ENCODE measurements around the gene ROR2.

ROR2 gene

DNA sequence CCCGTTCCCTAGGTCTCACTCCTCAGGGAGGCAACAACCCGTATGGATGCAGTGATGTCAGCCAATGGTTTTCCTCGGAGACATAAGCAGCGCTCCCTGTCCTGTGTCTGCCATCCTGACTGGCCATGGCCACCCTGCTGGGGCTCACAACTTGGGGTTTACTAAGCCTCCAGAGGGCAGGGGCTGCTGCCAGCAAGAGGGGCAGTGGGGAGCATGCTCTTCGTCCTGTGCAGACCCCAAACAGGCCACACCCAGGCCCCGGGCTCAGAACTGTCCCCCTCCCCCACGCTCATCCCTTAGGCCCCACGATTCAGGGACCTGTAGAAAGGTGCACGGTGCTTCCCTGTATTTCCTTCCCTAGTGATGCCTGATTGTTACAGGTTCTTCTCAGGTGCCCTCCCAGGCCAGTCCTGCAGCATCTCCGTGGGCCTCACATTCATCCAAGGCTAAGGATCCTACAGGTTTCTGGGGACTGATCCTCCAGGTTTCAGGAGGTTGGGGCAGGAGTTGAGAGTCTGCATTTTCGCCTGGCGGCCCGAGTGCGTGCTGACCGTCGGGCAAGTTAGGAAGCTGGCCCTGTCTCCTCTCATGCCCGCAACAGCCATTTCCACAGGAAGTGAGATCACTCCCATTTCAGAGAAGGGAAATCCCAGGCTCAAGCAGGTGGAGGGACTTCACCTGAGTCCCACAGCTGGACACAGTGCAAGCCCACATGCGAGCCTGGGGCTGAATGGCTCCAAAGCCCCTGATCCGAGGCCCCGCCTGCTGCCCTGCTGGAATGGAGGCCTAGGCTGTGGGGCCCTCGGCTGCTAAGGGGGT, 217.6 kb downstream of the ROR2 start:
- no peak for DNase-seq

DNA sequence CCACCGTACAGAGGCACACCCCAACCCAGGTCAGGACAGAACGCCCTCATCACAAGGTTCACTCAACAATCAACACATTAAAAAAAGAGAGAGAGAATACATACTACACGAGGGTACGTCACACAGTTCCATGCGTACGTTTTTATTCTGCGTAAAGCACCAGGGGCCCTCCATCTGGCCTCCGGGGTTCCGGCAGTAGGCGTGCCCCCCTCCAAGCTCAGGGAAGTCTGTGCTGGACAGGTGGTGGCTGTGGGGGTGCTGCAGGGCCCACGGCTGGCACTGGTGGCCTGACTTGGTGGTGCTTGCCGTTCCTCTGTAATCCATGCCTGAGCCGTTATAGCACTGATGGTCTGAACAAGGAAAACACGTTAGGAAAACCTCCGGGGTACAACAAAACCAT, 219.2 kb downstream of the ROR2 start:
- no peak for DNase-seq

DNA sequence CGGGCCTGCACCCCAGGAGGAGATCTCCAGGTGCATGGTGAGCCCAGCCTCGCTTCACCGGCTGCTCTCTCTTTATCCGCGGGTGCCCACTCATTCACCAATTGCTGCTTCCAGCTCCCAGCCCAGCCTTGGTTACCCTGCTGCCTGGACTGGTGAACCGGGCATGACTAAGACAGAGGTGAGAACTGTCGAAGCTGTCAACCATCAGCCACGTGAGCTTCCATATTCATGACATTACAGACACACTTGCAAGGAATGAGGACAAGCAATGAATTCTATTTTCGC, 220.5 kb downstream of the ROR2 start:
- DNase-seq, result no peak

DNA sequence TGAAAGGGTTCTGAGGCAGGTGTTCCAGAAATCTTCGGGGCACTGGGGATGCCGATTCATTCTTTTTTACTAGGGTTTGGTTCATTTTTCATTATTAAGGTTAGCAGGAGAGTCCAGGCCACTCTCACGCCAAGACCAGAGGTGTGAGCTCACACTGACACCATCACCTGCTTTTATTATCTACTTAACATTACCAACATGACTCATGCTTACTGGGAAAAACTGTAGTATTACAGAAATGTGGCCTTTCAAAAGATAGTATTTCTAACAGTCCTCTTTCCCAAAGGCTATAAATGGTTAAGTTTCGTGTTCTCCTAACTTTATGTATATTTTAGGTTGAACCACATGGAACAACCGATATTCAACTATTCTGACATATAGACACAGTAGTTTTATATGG, 222.1 kb downstream of the ROR2 start:
- no peak for DNase-seq

DNA sequence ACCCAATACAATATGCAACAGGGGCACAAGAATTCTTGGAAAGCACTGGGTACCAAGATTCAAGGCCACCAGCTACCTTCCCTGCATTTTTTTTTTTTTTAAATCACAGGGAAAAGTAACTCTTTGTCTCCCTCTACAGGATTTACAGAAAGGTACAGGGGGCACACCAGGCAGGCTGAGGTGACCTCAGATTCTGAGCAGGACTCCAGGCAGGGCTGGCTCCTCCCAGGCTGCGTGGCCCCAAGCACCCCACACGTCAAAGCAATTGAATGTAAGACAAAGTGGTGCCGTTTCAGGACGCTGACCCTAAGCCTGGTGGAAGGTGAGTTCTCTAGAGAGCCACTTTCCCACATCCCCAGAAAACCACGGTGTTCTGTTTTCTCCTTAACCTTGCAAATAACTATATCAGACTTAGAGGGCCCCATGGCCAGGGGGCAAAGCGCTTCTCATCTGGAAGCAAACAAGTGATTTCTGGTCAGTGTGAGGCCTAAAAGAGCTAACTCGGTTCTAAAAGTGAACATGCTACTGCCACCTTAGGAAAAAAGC, 222.6 kb downstream of the ROR2 start:
- DNase-seq, result peak; percentile 61

DNA sequence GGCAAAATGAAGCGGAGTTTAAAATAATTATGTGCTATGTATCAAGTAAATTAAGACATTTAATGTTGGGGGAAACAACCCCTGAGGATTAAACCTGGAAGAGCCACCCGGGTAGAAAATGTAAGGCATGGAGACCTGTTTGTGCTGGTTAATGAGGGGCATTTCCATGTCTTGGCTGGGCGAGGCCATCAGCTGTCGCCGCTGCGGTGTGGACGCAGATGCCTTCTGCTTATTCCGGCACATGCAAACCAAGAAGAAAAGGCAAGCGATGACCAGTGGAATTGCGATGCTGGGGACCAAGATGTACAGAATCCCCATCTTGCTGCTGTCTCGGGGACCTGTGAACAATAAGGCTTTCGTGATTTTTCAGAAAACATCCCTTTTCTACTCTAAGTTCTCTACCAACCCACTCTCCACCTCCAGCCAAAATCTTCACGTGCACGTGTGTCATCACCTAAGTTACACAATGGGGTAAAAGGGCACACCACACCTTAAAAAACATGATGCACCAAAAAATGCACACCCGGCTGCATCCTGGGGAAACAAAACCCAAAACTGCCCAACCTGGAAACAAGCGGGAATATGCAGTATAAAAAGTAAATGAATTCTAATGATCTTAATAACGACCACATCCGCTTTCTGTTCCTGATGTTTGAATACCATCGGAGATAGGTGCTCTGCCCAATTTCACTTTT, 223.5 kb downstream of the ROR2 start:
- no peak for DNase-seq

DNA sequence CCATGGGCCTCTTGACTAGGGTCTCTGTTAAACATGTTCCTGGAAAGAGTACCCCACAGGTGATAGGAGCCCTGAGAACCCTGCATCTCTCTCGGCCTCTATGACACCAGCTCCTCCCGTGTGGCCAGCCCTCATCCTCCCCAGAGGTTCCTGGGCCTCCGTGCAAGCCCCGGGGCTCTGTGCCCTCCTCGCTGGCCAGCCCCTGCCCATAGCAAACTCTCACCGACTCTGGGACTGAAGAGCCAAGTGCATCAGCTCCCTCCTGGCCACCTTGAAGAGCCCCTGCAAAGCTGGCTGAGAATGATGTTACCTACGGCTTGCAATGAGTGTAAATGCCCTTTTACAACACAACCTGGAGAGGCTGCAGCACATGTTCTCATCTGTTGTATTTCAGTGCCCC, 224.4 kb downstream of the ROR2 start:
- no peak for DNase-seq

DNA sequence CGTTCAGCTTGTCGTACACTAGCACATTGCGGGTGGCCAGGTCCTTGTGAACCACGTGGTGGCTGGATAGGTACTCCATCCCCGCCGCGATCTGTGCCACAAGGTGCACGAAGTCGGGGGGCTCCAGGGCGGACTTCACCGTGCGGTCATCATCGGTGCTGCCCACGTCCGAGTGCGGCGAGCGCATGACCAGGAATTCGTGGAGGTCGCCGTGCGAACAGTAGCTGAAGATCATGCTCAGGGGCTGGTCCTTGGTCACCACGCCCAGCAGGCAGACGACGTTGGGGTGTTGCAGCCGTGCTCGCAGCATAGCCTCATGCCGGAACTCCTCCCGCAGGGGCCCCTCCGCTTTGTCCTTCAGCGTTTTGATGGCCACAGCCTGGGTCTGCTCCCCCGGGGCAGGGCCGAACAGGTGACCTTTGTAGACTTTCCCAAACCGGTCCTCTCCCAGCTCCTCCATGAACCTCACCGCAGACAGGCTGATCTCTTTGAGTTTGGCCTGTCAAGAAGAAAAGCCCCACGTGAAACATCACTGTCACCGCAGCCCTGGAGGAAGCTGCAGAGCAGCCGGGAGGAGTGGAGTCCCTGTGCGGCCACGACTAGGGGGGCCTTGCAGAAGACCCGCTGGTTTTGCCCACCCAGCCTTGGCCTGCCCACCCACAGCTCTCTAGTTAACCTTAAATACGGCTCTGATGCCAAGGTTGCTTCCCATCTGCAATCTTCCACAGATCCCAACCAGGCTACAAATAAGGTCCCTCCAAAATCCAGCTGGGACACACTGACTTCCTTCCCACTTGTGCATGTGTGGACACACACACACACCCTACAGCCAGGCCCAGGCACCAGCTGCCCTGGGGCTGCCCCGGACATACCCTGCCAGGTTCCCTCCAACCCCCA, 225.2 kb downstream of the ROR2 start:
- DNase-seq, result no peak

DNA sequence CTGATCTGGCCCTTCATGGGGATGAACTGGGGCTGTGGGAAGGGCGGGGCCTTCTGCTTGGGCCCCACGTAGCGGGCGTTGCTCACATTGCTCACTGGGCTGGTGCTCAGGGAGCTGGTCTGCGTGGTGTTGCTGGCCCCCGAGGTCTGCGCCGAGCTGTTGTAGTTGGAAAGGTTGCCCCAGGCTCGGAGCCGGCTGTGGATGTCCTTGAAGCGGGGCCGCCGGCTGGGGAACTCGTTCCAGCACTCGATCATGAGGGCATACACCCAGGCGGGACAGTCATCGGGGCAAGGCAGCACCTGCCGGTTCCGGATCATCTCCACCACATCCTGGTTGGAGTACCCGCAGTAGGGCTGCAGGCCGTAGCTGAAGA, 226.0 kb downstream of the ROR2 start:
- DNase-seq, result no peak

DNA sequence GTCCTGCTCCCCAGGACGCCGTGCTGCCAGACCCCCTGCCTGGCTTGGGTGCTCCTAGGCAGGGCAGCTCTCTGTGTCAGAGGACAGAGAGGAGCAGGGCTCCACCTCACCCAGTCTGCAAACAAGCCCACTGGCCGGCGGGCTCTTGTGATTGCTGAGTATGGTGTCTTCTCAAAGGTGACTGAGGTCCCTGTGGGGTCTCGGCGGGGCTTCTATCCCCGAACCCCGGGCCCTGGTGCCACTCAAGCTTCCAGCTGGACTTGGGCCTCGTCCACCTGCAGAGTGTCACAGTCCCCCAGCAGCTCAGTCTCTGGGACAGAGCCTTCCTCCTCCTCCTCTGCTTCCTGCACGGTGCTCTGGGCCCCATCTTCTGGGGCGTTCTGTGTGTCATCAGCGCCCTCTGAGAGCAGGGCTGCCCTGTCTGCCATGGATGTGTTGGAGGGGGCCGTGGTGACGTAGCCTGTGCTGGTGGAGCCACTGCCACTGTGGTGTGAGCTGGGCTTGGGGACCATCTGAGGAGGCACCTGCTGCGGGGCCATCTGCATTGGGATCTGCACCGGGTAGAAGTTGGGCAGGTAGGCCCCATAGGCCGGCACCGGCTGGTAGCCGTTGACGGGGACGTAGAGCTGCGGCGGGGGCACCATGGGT, 226.5 kb downstream of the ROR2 start:
- DNase-seq, result no peak

DNA sequence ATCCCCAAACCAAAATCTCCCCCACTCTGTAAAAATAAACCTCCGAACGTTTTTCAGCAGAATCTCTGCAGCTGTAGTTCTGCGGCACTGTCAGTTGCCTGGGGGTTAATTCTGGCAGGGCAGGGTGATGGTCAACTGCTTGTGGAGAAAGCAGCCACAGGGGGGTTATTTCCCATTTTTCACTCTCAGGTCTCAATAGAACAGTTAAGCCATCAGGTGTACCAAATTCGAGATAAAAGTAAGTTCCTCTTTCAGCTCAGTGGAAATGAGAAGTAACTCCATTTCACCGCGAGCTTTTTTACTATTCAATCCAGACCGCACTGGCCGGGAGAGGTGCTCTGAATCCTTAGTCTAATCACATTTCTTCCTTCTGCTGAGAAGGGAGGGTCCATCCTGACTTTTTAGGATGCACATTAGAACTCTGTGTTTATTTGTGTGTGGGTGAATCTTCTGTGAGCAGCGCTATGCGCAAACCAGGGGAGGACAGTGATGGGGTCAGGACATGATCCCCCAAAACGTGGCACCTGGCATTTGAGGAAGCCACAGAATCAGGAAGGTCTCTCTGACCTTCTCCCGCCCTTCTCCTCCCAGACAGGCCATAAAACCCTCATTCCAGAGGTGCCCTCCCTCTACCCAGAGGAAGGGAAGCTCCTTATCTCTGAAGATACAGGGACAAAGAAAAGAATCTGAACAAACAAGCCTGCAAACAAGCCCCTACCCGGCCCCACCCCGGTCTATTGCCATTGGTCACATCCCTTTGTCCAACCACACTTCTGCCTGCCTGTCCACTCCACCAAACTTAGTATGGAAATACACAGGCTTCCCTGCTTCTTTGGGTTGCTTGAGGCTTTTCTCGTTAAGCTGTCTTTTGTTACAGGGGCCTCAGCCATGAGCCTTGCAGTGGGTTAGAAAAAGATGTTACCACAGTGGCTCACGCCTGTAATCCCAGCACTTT, 229.0 kb downstream of the ROR2 start:
- DNase-seq, result peak; percentile 15

DNA sequence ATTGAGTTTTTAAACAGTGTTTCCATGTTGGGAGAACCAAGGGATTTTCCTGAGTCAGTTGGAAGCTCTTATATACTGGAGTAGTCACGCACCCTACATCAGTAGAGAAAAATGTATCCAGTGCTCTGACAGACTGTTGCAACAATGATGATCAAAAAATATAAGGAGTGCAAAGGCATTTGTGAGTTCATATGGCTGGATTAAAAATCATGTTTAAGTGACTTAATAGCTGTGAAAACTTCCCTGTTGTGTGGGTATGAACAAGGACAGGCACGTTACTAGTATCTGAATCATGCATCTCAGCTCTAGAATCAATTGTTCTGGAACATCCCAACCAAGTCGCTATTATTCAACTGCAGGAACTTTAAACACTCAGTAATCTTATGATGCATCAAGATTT, 229.7 kb downstream of the ROR2 start:
- DNase-seq, result no peak

DNA sequence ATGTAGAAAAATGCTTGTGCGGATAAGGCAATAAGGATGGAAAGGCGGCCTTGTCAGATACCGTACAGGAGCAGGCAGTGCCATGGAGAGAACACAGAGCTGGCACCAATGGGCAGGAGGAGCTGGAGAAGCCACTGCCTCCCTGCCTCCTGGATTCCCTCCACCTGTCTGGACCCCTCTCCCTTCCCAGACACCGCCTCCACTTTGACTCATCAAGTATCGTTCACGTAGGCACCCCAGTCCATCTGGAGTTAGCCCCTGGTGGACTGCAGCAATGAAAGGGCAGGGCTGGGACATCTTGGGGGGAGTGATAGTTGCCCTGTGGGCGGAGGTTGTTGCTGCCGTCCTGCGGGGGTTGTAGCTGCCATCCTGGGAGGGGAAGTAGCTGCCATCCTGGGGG, 232.0 kb downstream of the ROR2 start:
- DNase-seq, result no peak

DNA sequence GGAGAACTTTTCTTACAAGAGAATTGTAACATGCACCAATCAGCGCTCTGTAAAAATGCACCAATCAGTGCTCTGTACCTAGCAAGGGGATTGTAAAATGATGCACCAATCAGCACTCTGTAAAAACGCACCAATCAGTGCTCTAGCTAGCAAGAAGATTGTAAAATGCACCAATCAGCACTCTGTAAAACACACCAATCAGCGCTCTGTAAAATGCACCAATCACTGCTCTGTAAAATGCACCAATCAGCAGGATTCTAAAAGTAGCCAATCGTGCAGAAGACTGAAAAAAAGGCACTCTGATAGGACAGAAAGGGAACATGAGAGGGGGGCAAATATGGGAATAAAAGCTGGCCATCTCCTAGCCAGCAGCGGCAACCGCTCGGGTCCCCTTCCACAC, 233.2 kb downstream of the ROR2 start:
- DNase-seq, result no peak

DNA sequence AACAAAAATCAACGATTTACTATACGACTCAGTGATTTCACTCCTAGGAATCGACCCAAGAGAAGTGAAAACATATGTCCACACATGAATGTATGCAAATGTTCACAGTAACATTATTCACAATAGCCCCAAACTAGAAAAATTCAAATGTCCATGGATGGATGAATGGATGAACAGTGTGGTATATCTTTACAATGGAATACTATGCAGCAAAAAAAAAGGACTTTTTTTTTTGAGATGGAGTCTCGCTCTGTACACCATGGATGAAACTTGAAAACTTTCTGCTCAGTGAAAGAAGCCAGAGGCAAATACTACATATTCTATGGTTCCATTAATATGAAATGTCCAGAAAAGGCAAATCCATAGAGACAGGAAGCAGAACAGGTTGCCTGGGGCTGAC, 233.8 kb downstream of the ROR2 start:
- DNase-seq, result no peak

DNA sequence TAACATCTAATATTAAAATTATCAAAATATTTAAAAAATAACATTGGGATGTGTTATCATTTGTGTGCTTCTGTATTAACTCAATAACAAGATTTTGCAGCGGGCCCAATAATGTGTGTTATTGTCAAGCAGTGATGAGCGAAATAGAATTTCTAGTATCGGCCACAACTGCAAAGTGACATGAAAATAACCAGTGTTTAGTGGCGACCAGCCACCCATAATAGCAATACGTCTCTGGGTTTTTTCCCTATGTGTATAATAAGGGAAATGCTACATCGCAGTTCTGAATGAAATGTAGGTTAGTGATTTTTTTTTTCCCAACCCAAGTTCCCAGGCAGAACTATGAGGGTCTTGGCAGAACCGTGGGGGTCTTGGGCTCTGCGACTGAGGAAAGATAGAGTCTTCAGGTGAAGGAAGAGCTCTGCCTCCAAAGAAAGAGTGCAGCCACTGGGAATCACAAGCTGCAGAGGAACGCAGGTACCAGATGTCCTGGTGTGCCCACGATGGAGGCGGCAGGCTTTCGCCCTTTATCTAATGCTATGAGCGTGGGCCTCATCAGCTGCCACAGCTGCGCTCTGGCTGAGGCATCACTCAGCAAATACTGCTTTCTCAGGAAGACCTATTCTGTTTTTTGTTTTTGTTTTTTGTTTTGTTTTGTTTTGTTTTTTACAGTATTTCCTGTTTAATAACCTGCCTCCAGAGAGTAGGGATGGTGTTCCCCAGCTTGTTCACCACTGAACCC, 235.0 kb downstream of the ROR2 start:
- no peak for DNase-seq

DNA sequence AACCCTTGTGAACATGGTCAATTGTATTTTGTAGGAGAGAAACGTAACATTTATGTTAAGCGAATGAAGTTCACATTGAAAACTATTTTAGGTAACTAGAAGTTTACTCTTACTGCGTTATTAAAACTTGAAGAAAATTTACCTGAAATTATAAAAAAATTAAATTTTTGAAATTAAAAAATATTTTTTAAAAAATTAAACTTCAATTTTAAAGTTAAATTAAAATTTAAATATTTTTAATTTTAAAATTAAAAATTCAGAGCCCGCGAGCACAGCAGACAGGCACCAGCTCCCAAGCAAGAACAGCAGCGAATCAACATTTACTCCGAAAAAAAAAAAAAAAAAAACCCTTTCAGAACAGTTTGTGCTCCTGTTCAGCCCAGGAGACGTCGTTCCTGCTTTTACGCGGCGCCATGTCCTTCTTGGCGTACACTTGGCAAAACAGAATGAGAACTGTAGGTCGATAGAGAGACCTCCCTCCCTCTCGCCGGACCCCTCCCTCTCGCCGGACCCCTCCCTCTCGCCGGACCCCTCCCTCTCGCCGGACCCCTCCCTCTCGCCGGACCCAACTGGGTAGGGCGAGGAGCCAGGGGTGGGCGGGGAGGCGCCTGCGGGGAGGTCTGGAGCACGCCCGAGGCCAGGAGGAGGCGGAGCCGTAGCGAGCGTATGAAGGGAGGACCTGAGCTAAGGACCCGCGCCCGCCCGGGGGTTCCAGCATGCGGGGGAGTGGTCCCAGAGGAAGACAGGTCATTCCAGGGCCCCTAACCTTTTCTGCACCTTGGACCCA, 235.8 kb downstream of the ROR2 start:
- DNase-seq, result peak; percentile 60

DNA sequence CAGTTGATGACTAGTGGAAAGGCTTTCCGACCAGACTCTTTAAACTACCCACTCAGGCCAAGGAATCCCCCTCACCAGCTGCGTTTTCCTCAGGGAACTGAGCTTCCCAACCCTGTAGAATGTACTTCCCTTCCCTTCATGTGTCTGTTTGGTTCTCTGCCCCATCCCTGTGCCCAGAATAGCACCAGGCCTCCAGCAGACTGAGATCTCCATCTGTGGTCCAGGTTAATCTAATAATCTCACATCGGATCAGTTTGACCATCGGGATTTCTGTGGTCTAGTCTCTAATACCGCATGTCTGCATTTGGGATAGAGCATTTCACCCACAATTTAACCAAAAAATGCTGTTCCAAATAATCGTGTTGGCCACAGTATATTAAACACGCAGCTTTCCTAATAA, 237.2 kb downstream of the ROR2 start:
- peak; percentile 32 for DNase-seq

DNA sequence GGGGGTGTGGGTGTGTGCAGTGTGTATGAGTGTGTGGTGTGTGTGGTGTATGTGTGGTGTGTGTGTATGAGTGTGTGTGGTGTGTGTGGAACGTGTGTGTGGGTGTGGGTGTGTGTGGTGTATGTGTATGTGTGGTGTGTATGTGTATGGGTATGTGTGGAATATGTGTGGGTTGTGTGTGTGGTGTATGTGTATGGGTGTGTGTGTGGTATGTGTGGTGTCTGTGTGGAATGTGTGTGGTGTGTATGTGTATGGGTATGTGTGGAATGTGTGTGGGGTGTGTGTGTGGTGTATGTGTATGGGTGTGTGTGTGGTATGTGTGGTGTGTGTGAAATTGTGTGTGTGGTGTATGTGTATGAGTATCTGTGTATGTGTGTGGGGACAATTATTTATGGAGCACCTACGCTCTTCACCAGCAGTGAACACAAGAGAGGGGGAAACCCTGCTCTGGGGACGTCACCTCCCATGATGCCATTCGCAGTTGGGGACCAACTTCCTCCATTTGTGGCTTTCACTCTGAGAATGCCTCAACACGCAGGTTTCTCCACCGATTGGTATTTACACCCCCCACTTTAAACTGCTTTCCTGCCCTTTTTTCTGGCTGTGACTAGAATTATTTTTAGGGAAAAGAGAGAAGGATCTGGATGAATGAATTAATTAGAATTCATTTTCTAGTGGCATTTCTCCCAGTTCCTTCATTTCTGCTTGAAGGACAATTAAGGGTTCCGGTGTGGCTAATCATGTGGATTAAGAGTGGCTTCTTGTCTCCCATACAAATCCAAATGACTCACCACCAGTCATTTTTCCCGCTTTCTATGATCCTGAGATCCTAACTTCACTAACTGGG, 238.1 kb downstream of the ROR2 start:
- DNase-seq, result peak; percentile 6
